Activated CD8-positive, alpha-beta T cell treated with anti-CD3 and anti-CD28 coated beads, Interleukin-2, amount 10 ng/mL, durations not matched to agents 7 days and 5 days (primary cell): ENCODE measurements around the gene CALML3. TPM values are rescaled to one million over a fixed set of nuclear protein-coding genes. Genes with fewer than 3 reads are reported as not detected.

ENCODE experiments used
- ATAC-seq: fragments of 150-1000 bp; cut with Tn5 transposase; one replicate; pipeline ENCODE4 v1.10.0; 2021; ENCODE audit warnings: moderate library complexity
- CTCF ChIA-PET: fragments of 350-600 bp; sonication (Branson Sonifier 250); formaldehyde crosslinking; loops from one replicate; lab custom pipeline; 2021; ENCODE audit warnings: antibody characterized with exemption; lab: Charles Lee
- POLR2A ChIA-PET: fragments of 350-600 bp; sonication (Branson Sonifier 250); formaldehyde crosslinking; loops from one replicate; lab custom pipeline; 2021; ENCODE audit warnings: antibody characterized with exemption; lab: Charles Lee
- DNase-seq: peaks from one replicate; pipeline ENCODE4 v3.0.0-alpha.2; 2020
- H3K27ac Mint-ChIP-seq: one replicate; pipeline ENCODE4 v1.8.0; 2021; ENCODE audit warnings: mild to moderate bottlenecking, mixed read lengths
- H3K27me3 Mint-ChIP-seq: one replicate; pipeline ENCODE4 v1.8.0; 2021; ENCODE audit warnings: low read depth, mixed read lengths
- H3K36me3 Mint-ChIP-seq: one replicate; pipeline ENCODE4 v1.8.0; 2021; ENCODE audit warnings: low read depth, mixed read lengths
- H3K4me1 Mint-ChIP-seq: one replicate; pipeline ENCODE4 v1.8.0; 2021; ENCODE audit warnings: low read depth, mixed read lengths
- H3K4me3 Mint-ChIP-seq: one replicate; pipeline ENCODE4 v1.8.0; 2021; ENCODE audit warnings: mild to moderate bottlenecking, mixed read lengths
- H3K9me3 Mint-ChIP-seq: one replicate; pipeline ENCODE4 v1.8.0; 2022; ENCODE audit warnings: mixed read lengths; ENCODE audit not compliant: insufficient read depth
- total RNA-seq, 2 experiments: library from RNA; stranded (reverse); gene quantifications; one replicate each; pipeline ENCODE4 v1.2.3, GENCODE V29; 2021

CALML3 gene
- total RNA-seq, 2 experiments from 2014 or later, result not detected

DNA sequence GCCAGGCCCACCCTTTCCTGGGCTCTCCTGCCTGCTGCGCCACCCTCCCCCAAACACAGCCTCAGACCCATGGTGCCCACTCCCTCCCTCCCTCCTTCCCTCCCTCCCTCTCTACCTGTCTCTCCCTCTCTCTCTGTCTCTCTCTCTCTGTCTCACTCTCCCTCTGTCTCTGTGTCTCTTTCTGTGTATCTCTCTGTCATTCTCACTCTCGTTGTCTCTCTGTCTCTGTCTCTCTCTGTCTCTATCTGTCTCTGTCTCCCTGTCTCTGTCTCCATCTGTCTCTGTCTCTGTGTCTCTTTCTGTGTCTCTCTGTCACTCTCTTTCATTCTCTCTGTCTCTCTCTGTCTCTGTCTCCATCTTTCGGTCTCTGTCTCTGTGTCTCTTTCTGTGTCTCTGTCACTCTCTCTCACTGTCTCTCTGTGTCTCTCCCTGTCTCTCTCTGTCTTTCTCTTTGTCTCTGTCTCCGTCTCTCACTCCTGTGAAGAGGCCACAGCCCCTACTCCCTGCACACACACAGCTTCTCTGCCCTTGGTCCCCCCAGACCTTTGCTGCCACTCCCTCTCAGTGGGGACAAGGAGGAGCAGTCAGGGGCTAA is 51.5 kb downstream of the CALML3 start:
- H3K27me3 Mint-ChIP-seq, result peaks cover 2% of the 10 kb centered on the region
- ATAC-seq, result no peak
- H3K27ac Mint-ChIP-seq, result no peak overlapping the region
- H3K4me1 Mint-ChIP-seq, result no peaks in the 10 kb centered on the region
- ChIA-PET POLR2A (no interaction called here), CTCF (no interaction called here)
- H3K9me3 Mint-ChIP-seq, result no peaks in the 10 kb centered on the region
- H3K4me3 Mint-ChIP-seq, result no peak overlapping the region
- no peak for DNase-seq
- no peaks in the 10 kb centered on the region for H3K36me3 Mint-ChIP-seq

Other genes with a start within 250 kb of the CALML3 start
- gene UCN3, start 160.0 kb upstream of the CALML3 start, total RNA-seq, result not detected
- gene TUBAL3, start 120.1 kb upstream of the CALML3 start, total RNA-seq, result not detected
- 10 to 100 TPM; 29.9 to 38.6 TPM for gene NET1, start 112.4 kb upstream of the CALML3 start, total RNA-seq
- gene CALML5, start 25.4 kb upstream of the CALML3 start, total RNA-seq, result not detected
- gene ASB13, start 141.6 kb downstream of the CALML3 start, total RNA-seq, result 1 to 10 TPM; 4.4 to 5.6 TPM
- 10 to 100 TPM; 44.5 to 54.3 TPM for gene TASOR2, start 159.9 kb downstream of the CALML3 start, total RNA-seq